ENCODE data around the gene RANBP2.
"Not testable (repeated sequence)": the region's sequence is repeated elsewhere in the genome, so short reads cannot be mapped to it uniquely, and the experiment has no call there.

The RANBP2 gene

GRCh38 chr2:108678198-108678651 is 41.1 kb upstream of the RANBP2 start:
- not testable (repeated sequence) for H3K4me2 ChIP-seq (ENCODE audit: low read length); H3K4me3 ChIP-seq (ENCODE audit: low read length)
- no CpG with 5 or more reads among the region's 4 CpGs for WGBS (ENCODE audit: extremely low coverage, insufficient coverage, low lambda C conversion rate)

GRCh38 chr2:108680805-108681204 is 38.5 kb upstream of the RANBP2 start:
- H3K4me1 ChIP-seq (ENCODE audit: control insufficient read depth, low read depth, low read length); H3K4me2 ChIP-seq (ENCODE audit: low read length); H2AK5ac ChIP-seq (ENCODE audit: low read length); H2BK15ac ChIP-seq (replicated peaks; ENCODE audit: low read depth); H3K56ac ChIP-seq (ENCODE audit: low read length); H3K79me2 ChIP-seq (ENCODE audit: control insufficient read depth, insufficient read depth, low read length); H3K27me3 ChIP-seq (ENCODE audit: insufficient read depth, low read length, poor library complexity); H3K4me3 ChIP-seq (ENCODE audit: low read length); H3K18ac ChIP-seq (ENCODE audit: low read length); DNase-seq; H4K8ac ChIP-seq (ENCODE audit: low read depth, low read length); H4K5ac ChIP-seq (ENCODE audit: low read length); H2BK120ac ChIP-seq (ENCODE audit: low read depth, low read length); H2BK5ac ChIP-seq (ENCODE audit: low read length); H3K36me3 ChIP-seq (ENCODE audit: control insufficient read depth, insufficient read depth, low read length); H3K27ac ChIP-seq (ENCODE audit: low read depth, low read length); H3K4ac ChIP-seq (ENCODE audit: low read depth, low read length); H3K9ac ChIP-seq (ENCODE audit: low read length); H3K79me1 ChIP-seq (ENCODE audit: low read length); H3K23ac ChIP-seq (ENCODE audit: low read length): not testable (repeated sequence)
- WGBS (ENCODE audit: extremely low coverage, insufficient coverage, low lambda C conversion rate) = no CpG with 5 or more reads among the region's 2 CpGs

More at GRCh38 chr2:108678198-108678651, 41.1 kb upstream of the RANBP2 start:
- not testable (repeated sequence) for H3K79me2 ChIP-seq (ENCODE audit: control insufficient read depth, insufficient read depth, low read length); H3K27me3 ChIP-seq (ENCODE audit: insufficient read depth, low read length, poor library complexity); H3K27ac ChIP-seq (ENCODE audit: low read depth, low read length); H3K79me1 ChIP-seq (ENCODE audit: low read length); H3K4ac ChIP-seq (ENCODE audit: low read depth, low read length); H4K5ac ChIP-seq (ENCODE audit: low read length); H3K18ac ChIP-seq (ENCODE audit: low read length); H2BK15ac ChIP-seq (replicated peaks; ENCODE audit: low read depth); H3K36me3 ChIP-seq (ENCODE audit: control insufficient read depth, insufficient read depth, low read length); H4K8ac ChIP-seq (ENCODE audit: low read depth, low read length); H3K9ac ChIP-seq (ENCODE audit: low read length); H3K56ac ChIP-seq (ENCODE audit: low read length); DNase-seq; H2BK5ac ChIP-seq (ENCODE audit: low read length); H3K23ac ChIP-seq (ENCODE audit: low read length); H3K4me1 ChIP-seq (ENCODE audit: control insufficient read depth, low read depth, low read length); H2BK120ac ChIP-seq (ENCODE audit: low read depth, low read length); H2AK5ac ChIP-seq (ENCODE audit: low read length)

GRCh38 chr2:108688818-108689756 is 30.2 kb upstream of the RANBP2 start:
- not testable (repeated sequence) for H2AK5ac ChIP-seq (ENCODE audit: low read length); H3K9ac ChIP-seq (ENCODE audit: low read length); H3K79me1 ChIP-seq (ENCODE audit: low read length); H2BK15ac ChIP-seq (replicated peaks; ENCODE audit: low read depth); H3K56ac ChIP-seq (ENCODE audit: low read length); H4K5ac ChIP-seq (ENCODE audit: low read length); H3K36me3 ChIP-seq (ENCODE audit: control insufficient read depth, insufficient read depth, low read length); H3K4me1 ChIP-seq (ENCODE audit: control insufficient read depth, low read depth, low read length); H2BK120ac ChIP-seq (ENCODE audit: low read depth, low read length); H3K23ac ChIP-seq (ENCODE audit: low read length); H3K27ac ChIP-seq (ENCODE audit: low read depth, low read length); H3K4me3 ChIP-seq (ENCODE audit: low read length); H2BK5ac ChIP-seq (ENCODE audit: low read length); H3K4me2 ChIP-seq (ENCODE audit: low read length); H3K4ac ChIP-seq (ENCODE audit: low read depth, low read length); H3K27me3 ChIP-seq (ENCODE audit: insufficient read depth, low read length, poor library complexity); H4K8ac ChIP-seq (ENCODE audit: low read depth, low read length); H3K79me2 ChIP-seq (ENCODE audit: control insufficient read depth, insufficient read depth, low read length); H3K18ac ChIP-seq (ENCODE audit: low read length)
- WGBS (ENCODE audit: extremely low coverage, insufficient coverage, low lambda C conversion rate) = no CpG with 5 or more reads among the region's 15 CpGs
- peak; percentile 14 for DNase-seq

DNA sequence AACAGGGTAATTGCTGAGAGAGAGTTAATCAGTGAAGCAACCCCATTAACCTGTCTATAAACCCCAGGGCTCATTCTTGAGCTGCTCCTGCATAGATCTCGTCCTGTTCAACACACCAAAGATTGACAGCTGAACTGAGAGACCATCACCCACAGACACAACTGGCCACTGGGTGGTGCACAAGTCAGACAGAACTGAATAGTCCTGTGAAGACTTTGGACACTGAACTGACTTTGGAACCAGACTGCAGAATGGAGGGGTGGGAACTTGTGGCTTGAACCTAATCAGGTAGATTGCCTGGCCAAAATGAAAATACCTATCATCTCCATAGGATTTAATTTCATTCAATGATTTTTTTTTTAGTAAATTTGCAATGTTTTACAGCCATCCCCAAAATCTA is 29.3 kb upstream of the RANBP2 start:
- H3K4me1 ChIP-seq (ENCODE audit: control insufficient read depth, low read depth, low read length); H3K9ac ChIP-seq (ENCODE audit: low read length); H3K27ac ChIP-seq (ENCODE audit: low read depth, low read length); H3K79me1 ChIP-seq (ENCODE audit: low read length); H3K4ac ChIP-seq (ENCODE audit: low read depth, low read length); H3K23ac ChIP-seq (ENCODE audit: low read length); DNase-seq; H3K36me3 ChIP-seq (ENCODE audit: control insufficient read depth, insufficient read depth, low read length); H2BK120ac ChIP-seq (ENCODE audit: low read depth, low read length); H4K5ac ChIP-seq (ENCODE audit: low read length); H3K4me2 ChIP-seq (ENCODE audit: low read length); H4K8ac ChIP-seq (ENCODE audit: low read depth, low read length); H2BK5ac ChIP-seq (ENCODE audit: low read length); H3K56ac ChIP-seq (ENCODE audit: low read length); H3K27me3 ChIP-seq (ENCODE audit: insufficient read depth, low read length, poor library complexity); H3K4me3 ChIP-seq (ENCODE audit: low read length); H3K79me2 ChIP-seq (ENCODE audit: control insufficient read depth, insufficient read depth, low read length); H3K18ac ChIP-seq (ENCODE audit: low read length); H2BK15ac ChIP-seq (replicated peaks; ENCODE audit: low read depth); H2AK5ac ChIP-seq (ENCODE audit: low read length): not testable (repeated sequence)
- WGBS (ENCODE audit: extremely low coverage, insufficient coverage, low lambda C conversion rate) = no CpG with 5 or more reads among the region's 1 CpG

- Histone ChIP-seq H3K4me2 (ENCODE audit: low read length) (no peak overlapping the region), H3K9ac (ENCODE audit: low read length) (no peak overlapping the region), H2BK5ac (ENCODE audit: low read length) (no peak overlapping the region), H3K79me1 (ENCODE audit: low read length) (no peaks in the 10 kb centered on the region), H4K8ac (ENCODE audit: low read depth, low read length) (no peak overlapping the region), H3K36me3 (ENCODE audit: control insufficient read depth, insufficient read depth, low read length) (no peaks in the 10 kb centered on the region), H3K27me3 (ENCODE audit: insufficient read depth, low read length, poor library complexity) (no peaks in the 10 kb centered on the region), H4K5ac (ENCODE audit: low read length) (no peak overlapping the region), H3K4me3 (ENCODE audit: low read length) (no peak overlapping the region), H3K27ac (ENCODE audit: low read depth, low read length) (no peak overlapping the region), H2BK120ac (ENCODE audit: low read depth, low read length) (no peak overlapping the region), H3K4ac (ENCODE audit: low read depth, low read length) (no peak overlapping the region), H3K4me1 (ENCODE audit: control insufficient read depth, low read depth, low read length) (no peaks in the 10 kb centered on the region), H3K56ac (ENCODE audit: low read length) (no peak overlapping the region), H3K23ac (ENCODE audit: low read length) (no peak overlapping the region), H3K79me2 (ENCODE audit: control insufficient read depth, insufficient read depth, low read length) (no peaks in the 10 kb centered on the region), H2AK5ac (ENCODE audit: low read length) (no peak overlapping the region), H2BK15ac (replicated peaks; ENCODE audit: low read depth) (no peak overlapping the region), H3K18ac (ENCODE audit: low read length) (no peak overlapping the region)
- DNase-seq = no peak
- WGBS (ENCODE audit: extremely low coverage, insufficient coverage, low lambda C conversion rate) = no CpG with 5 or more reads among the region's 7 CpGs
Observed at GRCh38 chr2:108691447-108691846, 27.8 kb upstream of the RANBP2 start.

Measured in mesendoderm (in vitro differentiated cells).